HFF-Myc (cell line): ENCODE measurements around the gene PTPRN2.
"Not testable (repeated sequence)": the region's sequence is repeated elsewhere in the genome, so short reads cannot be mapped to it uniquely, and the experiment has no call there.

Source experiments
- DNase-seq: peaks from one replicate; pipeline ENCODE4 v3.0.0-alpha.2; 2011; ENCODE audit warnings: low read depth; ENCODE audit errors: extremely low read depth
- H3K4me3 ChIP-seq: replicated peaks from 2 replicates; pipeline ENCODE4 v1.5.1; 2011; ENCODE audit warnings: low read depth, mild to moderate bottlenecking, control low read depth, low read length
- TF ChIP-seq, protein P1 (sequence below): IDR thresholded peaks from 2 replicates; pipeline ENCODE4 v1.5.1; 2012; ENCODE audit warnings: mild to moderate bottlenecking, low read depth, low read length, control low read depth; ENCODE audit errors: missing control alignments

PTPRN2 gene

DNA sequence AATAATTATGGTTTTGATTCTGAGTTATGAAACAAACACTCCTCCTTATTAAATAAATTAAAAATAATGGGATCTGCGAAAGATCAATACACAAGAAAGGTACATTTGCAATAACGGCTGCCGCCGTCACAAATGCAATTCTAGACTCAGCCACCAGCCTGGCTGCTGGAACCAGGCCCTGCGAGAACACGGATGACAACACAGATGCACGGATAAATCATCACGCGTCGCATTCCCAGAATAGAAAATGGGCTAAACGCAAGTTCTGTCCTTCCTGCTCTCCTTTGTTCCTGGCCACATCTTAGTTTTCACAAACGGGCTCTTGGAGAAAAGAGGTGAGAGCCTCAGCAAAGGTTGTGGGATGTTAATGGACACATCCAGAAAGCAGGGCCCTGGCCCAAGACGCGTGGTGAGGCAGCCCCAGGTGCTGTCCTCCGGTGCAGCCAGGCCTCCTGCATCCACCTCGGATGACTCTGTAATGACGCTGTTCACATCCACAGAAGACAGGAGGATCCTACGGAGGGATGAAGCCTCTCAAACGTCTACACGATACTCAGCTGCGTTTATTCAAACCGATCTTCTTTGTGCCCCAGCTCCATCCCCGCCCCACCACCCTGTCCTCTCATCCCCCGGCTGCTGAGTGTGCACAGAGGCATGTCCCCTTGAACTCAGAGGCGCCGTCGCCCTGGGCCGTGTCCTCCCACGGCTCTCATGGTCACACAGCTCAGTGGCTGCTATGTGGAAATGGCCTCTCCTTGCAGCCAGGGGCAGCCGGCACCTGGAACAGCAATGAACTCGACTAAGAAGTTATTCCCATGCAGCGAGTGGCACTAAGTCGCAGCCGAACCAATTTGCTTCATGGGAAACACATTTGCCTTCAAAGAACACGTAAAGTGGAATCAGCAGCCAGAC lies 197.9 kb downstream of the PTPRN2 start:
- TF ChIP-seq, protein P1, sequence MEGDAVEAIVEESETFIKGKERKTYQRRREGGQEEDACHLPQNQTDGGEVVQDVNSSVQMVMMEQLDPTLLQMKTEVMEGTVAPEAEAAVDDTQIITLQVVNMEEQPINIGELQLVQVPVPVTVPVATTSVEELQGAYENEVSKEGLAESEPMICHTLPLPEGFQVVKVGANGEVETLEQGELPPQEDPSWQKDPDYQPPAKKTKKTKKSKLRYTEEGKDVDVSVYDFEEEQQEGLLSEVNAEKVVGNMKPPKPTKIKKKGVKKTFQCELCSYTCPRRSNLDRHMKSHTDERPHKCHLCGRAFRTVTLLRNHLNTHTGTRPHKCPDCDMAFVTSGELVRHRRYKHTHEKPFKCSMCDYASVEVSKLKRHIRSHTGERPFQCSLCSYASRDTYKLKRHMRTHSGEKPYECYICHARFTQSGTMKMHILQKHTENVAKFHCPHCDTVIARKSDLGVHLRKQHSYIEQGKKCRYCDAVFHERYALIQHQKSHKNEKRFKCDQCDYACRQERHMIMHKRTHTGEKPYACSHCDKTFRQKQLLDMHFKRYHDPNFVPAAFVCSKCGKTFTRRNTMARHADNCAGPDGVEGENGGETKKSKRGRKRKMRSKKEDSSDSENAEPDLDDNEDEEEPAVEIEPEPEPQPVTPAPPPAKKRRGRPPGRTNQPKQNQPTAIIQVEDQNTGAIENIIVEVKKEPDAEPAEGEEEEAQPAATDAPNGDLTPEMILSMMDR = no peak
- DNase-seq = no peak
- H3K4me3 ChIP-seq = no peak overlapping the region

DNA sequence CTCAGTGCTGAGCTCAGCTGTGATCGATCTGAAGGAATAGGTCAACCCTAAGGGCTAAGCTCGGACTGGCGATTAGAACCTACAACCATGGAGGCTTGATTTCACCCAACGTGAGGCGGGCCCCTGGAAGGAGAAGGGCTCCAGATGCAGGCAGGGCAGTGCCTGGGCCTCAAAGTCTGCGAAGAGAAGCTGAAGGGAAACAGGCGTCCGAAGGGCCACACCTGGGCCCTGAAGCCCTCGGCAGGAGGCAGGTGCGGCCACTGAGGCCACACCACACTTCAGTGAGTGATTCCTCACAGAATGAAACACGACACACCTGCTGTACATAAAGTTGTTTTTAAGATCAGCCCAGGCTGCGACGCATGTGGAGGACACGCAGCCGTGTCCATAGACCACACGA lies 198.7 kb downstream of the PTPRN2 start:
- H3K4me3 ChIP-seq = no peak overlapping the region
- TF ChIP-seq, protein P1 = no peak
- DNase-seq = no peak

DNA sequence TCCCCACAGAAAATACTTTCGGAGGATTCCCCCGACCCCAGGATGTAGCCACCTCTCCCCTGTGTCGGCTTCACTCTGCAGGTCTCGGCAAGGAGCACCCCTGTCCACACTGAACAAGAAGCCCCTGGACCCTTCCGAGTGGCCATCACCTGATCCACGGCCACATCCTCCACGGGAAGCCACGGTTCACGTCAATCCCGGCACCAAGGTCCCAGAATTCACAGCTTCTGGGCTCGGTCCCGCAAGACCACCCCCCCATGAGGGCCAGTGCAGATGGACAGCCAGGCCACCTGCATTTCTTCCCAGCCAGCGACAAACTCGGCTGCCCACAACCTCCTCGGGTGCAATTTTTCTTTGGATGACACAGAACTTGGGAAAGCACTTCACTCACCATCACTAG lies 199.6 kb downstream of the PTPRN2 start:
- no peak overlapping the region for H3K4me3 ChIP-seq
- TF ChIP-seq, protein P1 = no peak
- no peak for DNase-seq

DNA sequence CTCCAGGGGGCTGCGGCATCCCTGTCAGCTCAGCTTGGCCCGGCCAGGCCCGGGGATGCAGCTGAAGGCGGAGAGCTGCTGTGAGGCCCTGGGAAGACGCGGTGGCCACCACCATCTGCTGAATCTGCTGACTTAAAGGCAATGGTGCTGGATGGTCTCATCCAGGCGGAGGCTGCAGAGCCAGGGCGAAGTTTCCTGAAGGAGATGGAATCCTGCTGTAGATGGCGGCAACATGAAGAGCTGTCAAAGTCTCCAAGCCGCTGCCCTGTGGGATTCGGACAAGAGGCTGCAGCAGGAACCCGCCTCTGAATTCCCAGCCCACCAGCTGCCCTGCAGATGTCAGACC lies 200.1 kb downstream of the PTPRN2 start:
- no peak overlapping the region for H3K4me3 ChIP-seq
- no peak for DNase-seq
- TF ChIP-seq, protein P1 = no peak

DNA sequence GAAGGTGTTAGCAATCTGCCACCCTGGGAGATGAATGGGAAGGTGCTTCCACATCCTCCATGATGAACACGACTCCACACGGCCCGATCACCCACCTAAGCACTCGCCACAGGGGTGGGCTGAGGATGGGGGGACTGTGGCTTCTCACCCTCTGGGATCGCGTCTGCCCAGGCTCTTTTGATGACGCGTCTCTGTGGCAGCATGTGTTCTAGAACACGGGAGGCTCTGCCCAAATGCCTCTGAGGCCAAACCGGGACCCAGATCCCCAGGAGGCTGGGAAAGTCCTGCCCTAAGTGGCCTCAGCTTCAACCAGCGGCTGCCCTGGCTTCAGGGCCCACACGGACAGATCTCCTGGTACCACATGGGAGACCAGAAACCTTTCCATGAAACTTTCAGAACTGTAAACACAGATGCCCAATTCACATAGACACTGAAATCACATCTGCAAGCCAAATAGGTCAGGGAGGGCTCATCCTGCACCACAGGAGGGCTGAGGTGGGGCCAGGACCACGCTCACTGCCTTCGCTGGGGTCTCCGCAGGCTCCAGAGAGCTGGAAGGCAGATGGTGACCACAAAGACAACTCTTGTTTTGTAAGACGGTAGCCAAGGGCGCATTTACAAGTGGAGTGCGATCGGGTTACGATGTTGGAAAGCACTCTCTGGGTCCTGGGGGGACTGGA lies 200.6 kb downstream of the PTPRN2 start:
- DNase-seq = no peak
- H3K4me3 ChIP-seq = no peak overlapping the region
- TF ChIP-seq, protein P1 = no peak

DNA sequence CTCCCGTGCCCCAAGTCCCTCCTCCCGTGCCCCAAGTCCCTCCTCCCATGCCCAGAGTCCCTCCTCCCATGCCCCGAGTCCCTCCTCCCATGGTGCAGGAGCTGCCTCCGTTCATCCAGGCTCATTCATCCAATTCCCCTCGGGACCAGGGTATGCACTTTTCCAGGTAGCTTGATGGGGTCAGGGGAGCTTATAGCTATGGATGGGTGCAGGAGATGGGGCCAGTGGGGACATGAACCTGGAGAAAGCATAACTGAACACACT lies 201.3 kb downstream of the PTPRN2 start:
- H3K4me3 ChIP-seq = no peak overlapping the region
- no peak for DNase-seq
- TF ChIP-seq, protein P1 = no peak

DNA sequence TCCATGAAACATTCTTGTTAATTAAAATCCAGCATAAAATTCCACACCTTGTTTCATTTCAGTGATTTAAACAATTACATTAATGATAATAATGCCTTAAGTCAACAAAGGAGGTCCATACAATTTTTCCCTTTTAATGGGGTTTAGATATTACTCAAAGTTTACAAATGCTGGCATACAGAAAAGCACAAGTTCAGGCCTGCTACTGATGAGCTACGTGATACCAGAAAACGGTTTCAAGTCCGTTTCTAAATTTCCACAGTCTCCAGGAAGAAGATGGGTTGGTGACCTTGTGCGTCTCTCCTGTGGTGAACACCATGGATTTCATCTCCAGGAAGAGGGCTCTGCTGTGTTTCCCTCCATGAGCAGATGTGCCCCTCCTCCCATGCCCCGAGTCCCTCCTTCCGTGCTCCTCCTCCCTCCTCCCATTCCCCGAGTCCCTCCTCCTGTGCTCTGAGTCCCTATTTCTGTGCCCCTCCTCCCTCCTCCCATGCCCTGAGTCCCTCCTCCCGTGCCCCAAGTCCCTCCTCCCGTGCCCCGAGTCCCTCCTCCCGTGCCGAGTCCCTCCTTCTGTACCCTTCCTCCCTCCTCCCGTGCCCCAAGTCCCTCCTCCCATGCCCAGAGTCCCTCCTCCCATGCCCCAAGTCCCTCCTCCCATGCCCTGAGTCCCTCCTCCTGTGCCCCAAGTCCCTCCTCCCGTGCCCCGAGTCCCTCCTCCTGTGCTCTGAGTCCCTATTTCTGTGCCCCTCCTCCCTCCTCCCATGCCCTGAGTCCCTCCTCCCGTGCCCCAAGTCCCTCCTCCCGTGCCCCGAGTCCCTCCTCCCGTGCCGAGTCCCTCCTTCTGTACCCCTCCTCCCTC lies 201.9 kb downstream of the PTPRN2 start:
- H3K4me3 ChIP-seq, DNase-seq: not testable (repeated sequence)
